Panc1 (cell line): ENCODE results near the gene CNTNAP4. TPM values are rescaled to one million over a fixed set of nuclear protein-coding genes. Genes with fewer than 3 reads are reported as not detected.

Experiments used
- ATAC-seq: fragments of 200-7000 bp; cut with Tn5 transposase; 2 replicates; pipeline ENCODE4 v1.9.1; 2020; ENCODE audit warnings: mild to moderate bottlenecking, moderate library complexity
- BruUV-seq: library from RNA; stranded (reverse); fragments of 400-500 nt; replicated peaks from 2 replicates; lab custom pipeline; 2021; lab: Mats Ljungman, UMichigan
- CTCF ChIA-PET: fragments of 300-600 bp; sonication (Branson Sonifier 250); formaldehyde crosslinking; loops from one replicate; lab custom pipeline; 2022; ENCODE audit warnings: antibody characterized with exemption; lab: Charles Lee
- POLR2A ChIA-PET: fragments of 300-600 bp; sonication (Branson Sonifier 250); formaldehyde crosslinking; loops from one replicate; lab custom pipeline; 2022; ENCODE audit warnings: antibody characterized with exemption; lab: Charles Lee
- DNase-seq: peaks from one replicate; pipeline ENCODE4 v3.0.0-alpha.2; 2010; ENCODE audit warnings: low read depth, low spot score
- H3K27ac ChIP-seq: 2 replicates; pipeline ENCODE4 v1.5.1; 2011; ENCODE audit warnings: mild to moderate bottlenecking, low read length, inconsistent platforms
- H3K27me3 ChIP-seq: fragments of 200-500 bp; sonication (Bioruptor generic); 2 replicates; pipeline ENCODE4 v1.6.0; 2014; ENCODE audit warnings: low read length, inconsistent platforms; ENCODE audit not compliant: control insufficient read depth, insufficient read depth
- H3K36me3 ChIP-seq: fragments of 200-500 bp; sonication (Bioruptor generic); 2 replicates; pipeline ENCODE4 v1.5.1; 2014; ENCODE audit warnings: inconsistent platforms, mild to moderate bottlenecking, low read length, moderate library complexity; ENCODE audit not compliant: control insufficient read depth, insufficient read depth
- H3K4me1 ChIP-seq: 2 replicates; pipeline ENCODE4 v1.5.1; 2011; ENCODE audit warnings: inconsistent platforms, mild to moderate bottlenecking, low read length, moderate library complexity; ENCODE audit not compliant: control insufficient read depth, insufficient read depth
- H3K4me3 ChIP-seq, 2 experiments: 2 replicates each; pipeline ENCODE4 v1.5.1; 2011 to 2012; ENCODE audit warnings: low read depth in 2 of 2, low read length in 2 of 2, mild to moderate bottlenecking in 2 of 2, inconsistent platforms in 1 of 2, moderate library complexity in 1 of 2
- H3K9me3 ChIP-seq: fragments of 200-500 bp; sonication (Bioruptor generic); 2 replicates; pipeline ENCODE4 v1.5.1; 2014; ENCODE audit warnings: low read depth, mild to moderate bottlenecking, inconsistent platforms, low read length, moderate library complexity; ENCODE audit not compliant: control insufficient read depth, insufficient read depth
- POLR2AphosphoS5 ChIP-seq: IDR thresholded peaks from 2 replicates; pipeline ENCODE4 v1.6.1; 2012; ENCODE audit warnings: mild to moderate bottlenecking, low read depth, low read length, moderate library complexity
- SIN3A ChIP-seq: IDR thresholded peaks from 2 replicates; pipeline ENCODE4 v1.6.1; 2012; ENCODE audit warnings: low read depth, mild to moderate bottlenecking, low read length, moderate library complexity, borderline replicate concordance; ENCODE audit not compliant: insufficient read depth
- TCF7L2 ChIP-seq: IDR thresholded peaks from 2 replicates; pipeline ENCODE4 v1.6.1; 2011; ENCODE audit warnings: mild to moderate bottlenecking, low read depth, low read length, inconsistent platforms
- in situ Hi-C: cut with HindIII; loops from 2 replicates; pipeline ENCODE4 v1.10.0; 2016; ENCODE audit warnings: low sequenced_read_pairs, low pct_unique_long_range_greater_than_20kb
- intact Hi-C: fragments of 100-400 bp; cut with micrococcal nuclease; formaldehyde crosslinking; loops from one replicate; pipeline ENCODE4 v1.10.0; 2022; ENCODE audit not compliant: unreplicated experiment
- total RNA-seq: library from RNA; stranded (reverse); gene quantifications from one replicate; pipeline ENCODE4 v1.2.1, GENCODE V29; 2021; ENCODE audit not compliant: unreplicated experiment
- TF ChIP-seq, protein P1 (sequence below), 2 experiments: IDR thresholded peaks; 2 replicates each; pipeline ENCODE4 v1.6.1; 2011 to 2012; ENCODE audit warnings: low read depth in 2 of 2, control low read depth in 1 of 2, low read length in 1 of 2, mild to moderate bottlenecking in 1 of 2, moderate library complexity in 1 of 2; ENCODE audit not compliant: insufficient read depth in 1 of 2
- TF ChIP-seq, protein P2 (sequence below): fragments of 450-650 bp; IDR thresholded peaks from 2 replicates; pipeline ENCODE4 v1.5.1; 2017; ENCODE audit warnings: mild to moderate bottlenecking

CNTNAP4 gene
- total RNA-seq, 1 experiment from 2014 or later: not detected

DNA sequence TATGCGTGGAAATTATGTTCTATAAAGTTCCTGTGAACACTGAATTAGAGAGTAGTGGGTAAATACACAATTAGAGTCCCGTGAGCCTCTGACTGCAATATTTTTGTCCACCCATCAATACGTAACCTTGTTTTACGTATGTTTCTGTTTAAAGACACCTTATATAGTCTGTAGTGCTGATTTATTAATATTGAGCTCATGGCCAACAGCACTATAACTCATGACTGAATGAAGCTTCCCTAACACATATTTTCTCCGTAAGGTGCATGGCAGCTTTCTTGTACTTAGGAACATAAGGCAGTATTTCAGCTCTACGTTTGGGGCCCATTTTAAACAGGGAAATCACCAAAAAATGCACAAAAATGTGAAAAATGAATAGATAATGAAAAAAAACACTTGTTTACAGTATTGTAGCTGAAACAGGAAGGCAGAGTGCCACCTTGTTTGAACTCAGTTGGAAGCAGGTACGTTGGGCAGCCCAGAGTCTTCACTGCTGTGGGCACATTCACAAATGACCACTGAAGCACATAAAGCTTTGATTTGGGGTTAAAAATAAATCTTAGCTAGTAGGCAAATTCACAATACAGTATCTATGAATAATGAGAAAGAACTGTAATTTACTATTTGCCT is 108.5 kb downstream of the CNTNAP4 start:
- intact Hi-C loops (no loop called here), in situ Hi-C loops (no loop called here)
- DNase-seq (no peak), ATAC-seq (no peak)
- POLR2A ChIA-PET: interaction anchor here (0.5 kb wide), 1 partner anchor 612 kb away, joined by 3 read pairs; no protein-coding TSS in a partner anchor
- no peaks in the 10 kb centered on the region for H3K36me3 ChIP-seq
- no TSS peak for BruUV-seq
- H3K27ac ChIP-seq: no peak overlapping the region
- no peak overlapping the region for H3K4me3 ChIP-seq
- H3K27me3 ChIP-seq: no peaks in the 10 kb centered on the region
- H3K9me3 ChIP-seq: no peaks in the 10 kb centered on the region
- no peaks in the 10 kb centered on the region for H3K4me1 ChIP-seq
- CTCF ChIA-PET: no interaction called here
- TF ChIP-seq, protein P1, sequence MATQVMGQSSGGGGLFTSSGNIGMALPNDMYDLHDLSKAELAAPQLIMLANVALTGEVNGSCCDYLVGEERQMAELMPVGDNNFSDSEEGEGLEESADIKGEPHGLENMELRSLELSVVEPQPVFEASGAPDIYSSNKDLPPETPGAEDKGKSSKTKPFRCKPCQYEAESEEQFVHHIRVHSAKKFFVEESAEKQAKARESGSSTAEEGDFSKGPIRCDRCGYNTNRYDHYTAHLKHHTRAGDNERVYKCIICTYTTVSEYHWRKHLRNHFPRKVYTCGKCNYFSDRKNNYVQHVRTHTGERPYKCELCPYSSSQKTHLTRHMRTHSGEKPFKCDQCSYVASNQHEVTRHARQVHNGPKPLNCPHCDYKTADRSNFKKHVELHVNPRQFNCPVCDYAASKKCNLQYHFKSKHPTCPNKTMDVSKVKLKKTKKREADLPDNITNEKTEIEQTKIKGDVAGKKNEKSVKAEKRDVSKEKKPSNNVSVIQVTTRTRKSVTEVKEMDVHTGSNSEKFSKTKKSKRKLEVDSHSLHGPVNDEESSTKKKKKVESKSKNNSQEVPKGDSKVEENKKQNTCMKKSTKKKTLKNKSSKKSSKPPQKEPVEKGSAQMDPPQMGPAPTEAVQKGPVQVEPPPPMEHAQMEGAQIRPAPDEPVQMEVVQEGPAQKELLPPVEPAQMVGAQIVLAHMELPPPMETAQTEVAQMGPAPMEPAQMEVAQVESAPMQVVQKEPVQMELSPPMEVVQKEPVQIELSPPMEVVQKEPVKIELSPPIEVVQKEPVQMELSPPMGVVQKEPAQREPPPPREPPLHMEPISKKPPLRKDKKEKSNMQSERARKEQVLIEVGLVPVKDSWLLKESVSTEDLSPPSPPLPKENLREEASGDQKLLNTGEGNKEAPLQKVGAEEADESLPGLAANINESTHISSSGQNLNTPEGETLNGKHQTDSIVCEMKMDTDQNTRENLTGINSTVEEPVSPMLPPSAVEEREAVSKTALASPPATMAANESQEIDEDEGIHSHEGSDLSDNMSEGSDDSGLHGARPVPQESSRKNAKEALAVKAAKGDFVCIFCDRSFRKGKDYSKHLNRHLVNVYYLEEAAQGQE (IDR thresholded peaks at IDR 0.05; ENCODE audit: insufficient read depth in 1 of 2, low read depth in 2 of 2, low read length in 1 of 2): no peak
- TF ChIP-seq, protein P2, sequence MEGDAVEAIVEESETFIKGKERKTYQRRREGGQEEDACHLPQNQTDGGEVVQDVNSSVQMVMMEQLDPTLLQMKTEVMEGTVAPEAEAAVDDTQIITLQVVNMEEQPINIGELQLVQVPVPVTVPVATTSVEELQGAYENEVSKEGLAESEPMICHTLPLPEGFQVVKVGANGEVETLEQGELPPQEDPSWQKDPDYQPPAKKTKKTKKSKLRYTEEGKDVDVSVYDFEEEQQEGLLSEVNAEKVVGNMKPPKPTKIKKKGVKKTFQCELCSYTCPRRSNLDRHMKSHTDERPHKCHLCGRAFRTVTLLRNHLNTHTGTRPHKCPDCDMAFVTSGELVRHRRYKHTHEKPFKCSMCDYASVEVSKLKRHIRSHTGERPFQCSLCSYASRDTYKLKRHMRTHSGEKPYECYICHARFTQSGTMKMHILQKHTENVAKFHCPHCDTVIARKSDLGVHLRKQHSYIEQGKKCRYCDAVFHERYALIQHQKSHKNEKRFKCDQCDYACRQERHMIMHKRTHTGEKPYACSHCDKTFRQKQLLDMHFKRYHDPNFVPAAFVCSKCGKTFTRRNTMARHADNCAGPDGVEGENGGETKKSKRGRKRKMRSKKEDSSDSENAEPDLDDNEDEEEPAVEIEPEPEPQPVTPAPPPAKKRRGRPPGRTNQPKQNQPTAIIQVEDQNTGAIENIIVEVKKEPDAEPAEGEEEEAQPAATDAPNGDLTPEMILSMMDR: no peak
- TF ChIP-seq POLR2AphosphoS5 (no peak), TCF7L2 (no peak), SIN3A (no peak)

DNA sequence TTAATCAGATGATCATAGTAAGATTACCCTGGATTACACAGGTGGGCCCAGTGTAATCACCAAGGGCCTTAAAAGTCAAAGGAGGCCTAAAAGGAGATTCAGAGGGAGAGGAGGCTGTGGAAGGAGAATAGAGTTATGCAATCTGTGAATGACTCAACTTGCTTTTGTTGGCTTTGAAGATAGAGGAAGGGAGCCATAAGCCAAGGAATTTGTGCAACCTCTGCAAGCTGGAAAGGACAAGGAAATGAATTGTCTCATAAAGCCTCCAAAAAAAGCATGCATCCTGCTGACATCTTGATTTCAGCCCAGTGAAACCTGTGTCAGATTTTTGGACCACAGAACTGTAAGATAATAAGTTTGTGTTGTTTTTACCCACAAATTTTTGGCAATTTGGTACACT is 109.6 kb downstream of the CNTNAP4 start:
- DNase-seq: no peak

More for the DNA sequence above, 109.6 kb downstream of the CNTNAP4 start:
- ChIA-PET CTCF (no interaction called here), POLR2A (no interaction called here)
- no peaks in the 10 kb centered on the region for H3K9me3 ChIP-seq
- ATAC-seq: no peak
- TF ChIP-seq, protein P2: no peak
- TF ChIP-seq POLR2AphosphoS5 (no peak), TCF7L2 (no peak), SIN3A (no peak)
- TF ChIP-seq, protein P1 (IDR thresholded peaks at IDR 0.05; ENCODE audit: insufficient read depth in 1 of 2, low read depth in 2 of 2, low read length in 1 of 2): no peak
- intact Hi-C loops (no loop called here), in situ Hi-C loops (no loop called here)
- H3K36me3 ChIP-seq: no peaks in the 10 kb centered on the region
- H3K27me3 ChIP-seq: no peaks in the 10 kb centered on the region
- no peak overlapping the region for H3K27ac ChIP-seq
- no peaks in the 10 kb centered on the region for H3K4me1 ChIP-seq
- H3K4me3 ChIP-seq: no peak overlapping the region
- BruUV-seq: no TSS peak
